ENCODE data around the gene ADCY1. TPM values are rescaled to one million over a fixed set of nuclear protein-coding genes. Genes with fewer than 3 reads are reported as not detected.

Gene ADCY1
- total RNA-seq, 4 donors from 2014 or later, result 0.34 to 1.9 (median 0.37) TPM

GRCh38 chr7:45595809-45596664, 21.9 kb downstream of the ADCY1 start:
- no peaks in the 10 kb centered on the region for H3K27me3 ChIP-seq
- intact Hi-C loops (cut with DNase I), result no loop called here
- no peak for TF ChIP-seq POLR2A (IDR thresholded peaks at IDR 0.05)
- TF ChIP-seq, protein P1, sequence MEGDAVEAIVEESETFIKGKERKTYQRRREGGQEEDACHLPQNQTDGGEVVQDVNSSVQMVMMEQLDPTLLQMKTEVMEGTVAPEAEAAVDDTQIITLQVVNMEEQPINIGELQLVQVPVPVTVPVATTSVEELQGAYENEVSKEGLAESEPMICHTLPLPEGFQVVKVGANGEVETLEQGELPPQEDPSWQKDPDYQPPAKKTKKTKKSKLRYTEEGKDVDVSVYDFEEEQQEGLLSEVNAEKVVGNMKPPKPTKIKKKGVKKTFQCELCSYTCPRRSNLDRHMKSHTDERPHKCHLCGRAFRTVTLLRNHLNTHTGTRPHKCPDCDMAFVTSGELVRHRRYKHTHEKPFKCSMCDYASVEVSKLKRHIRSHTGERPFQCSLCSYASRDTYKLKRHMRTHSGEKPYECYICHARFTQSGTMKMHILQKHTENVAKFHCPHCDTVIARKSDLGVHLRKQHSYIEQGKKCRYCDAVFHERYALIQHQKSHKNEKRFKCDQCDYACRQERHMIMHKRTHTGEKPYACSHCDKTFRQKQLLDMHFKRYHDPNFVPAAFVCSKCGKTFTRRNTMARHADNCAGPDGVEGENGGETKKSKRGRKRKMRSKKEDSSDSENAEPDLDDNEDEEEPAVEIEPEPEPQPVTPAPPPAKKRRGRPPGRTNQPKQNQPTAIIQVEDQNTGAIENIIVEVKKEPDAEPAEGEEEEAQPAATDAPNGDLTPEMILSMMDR (IDR thresholded peaks at IDR 0.05), result no peak
- H3K36me3 ChIP-seq, result no peaks in the 10 kb centered on the region
- DNase-seq, result no peak
- H3K4me1 ChIP-seq, result no peaks in the 10 kb centered on the region
- no peak overlapping the region for H3K27ac ChIP-seq
- H3K4me3 ChIP-seq, result no peak overlapping the region
- WGBS, 2 donors, result 81 to 91% methylated on average over 8 of the region's 9 CpGs
- H3K9me3 ChIP-seq, result no peaks in the 10 kb centered on the region

- Histone ChIP-seq H3K4me3 (no peak overlapping the region), H3K27ac (no peak overlapping the region), H3K27me3 (no peaks in the 10 kb centered on the region), H3K4me1 (no peaks in the 10 kb centered on the region), H3K36me3 (no peaks in the 10 kb centered on the region), H3K9me3 (no peaks in the 10 kb centered on the region)
- WGBS, 2 donors, result 80 to 87% methylated on average over 7 of the region's 7 CpGs
- TF ChIP-seq, protein P1 (IDR thresholded peaks at IDR 0.05), result no peak
- no peak for TF ChIP-seq POLR2A (IDR thresholded peaks at IDR 0.05)
- no peak for DNase-seq
- intact Hi-C loops (cut with DNase I), result no loop called here
Observed at GRCh38 chr7:45596665-45597095, 22.5 kb downstream of the ADCY1 start.

DNA sequence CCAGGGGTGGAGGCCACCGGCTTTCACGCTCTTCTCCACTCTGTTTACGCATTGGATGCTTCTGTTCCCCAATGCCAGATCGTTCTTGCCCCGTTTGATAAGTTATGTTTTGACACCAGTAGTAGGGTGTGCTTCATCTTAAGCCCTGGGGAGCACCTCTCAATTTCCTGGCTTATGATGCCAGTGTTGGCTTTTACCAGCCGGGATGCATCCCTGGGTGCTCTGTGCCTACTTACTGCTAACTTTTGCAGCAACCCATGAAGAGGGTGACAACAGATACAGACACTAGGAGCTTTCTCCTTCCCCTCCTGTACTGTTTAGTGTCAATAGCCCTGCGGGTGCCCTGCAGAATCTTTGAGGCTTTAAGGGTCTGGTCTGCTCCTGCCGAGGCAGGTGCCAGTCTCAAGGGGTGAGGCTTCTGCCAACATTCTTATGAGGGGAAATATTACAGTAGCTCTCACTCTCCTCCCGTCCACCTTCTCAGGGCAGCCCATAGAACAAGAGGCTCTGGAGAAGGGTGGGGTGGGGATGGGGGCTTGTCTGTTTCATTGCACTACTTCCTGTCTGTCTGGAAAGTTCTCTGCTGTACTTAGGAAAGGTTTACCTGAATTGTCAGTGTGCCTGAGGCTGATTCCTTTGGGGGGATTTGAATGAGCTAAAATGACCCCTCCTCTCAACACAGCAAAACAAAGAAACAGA, 23.3 kb downstream of the ADCY1 start:
- intact Hi-C loops (cut with DNase I), result no loop called here
- Histone ChIP-seq H3K4me3 (no peak overlapping the region), H3K4me1 (no peaks in the 10 kb centered on the region), H3K27me3 (no peaks in the 10 kb centered on the region), H3K27ac (no peak overlapping the region), H3K9me3 (no peaks in the 10 kb centered on the region), H3K36me3 (no peaks in the 10 kb centered on the region)
- TF ChIP-seq, protein P1 (IDR thresholded peaks at IDR 0.05), result no peak
- TF ChIP-seq POLR2A (IDR thresholded peaks at IDR 0.05), result no peak
- no peak for DNase-seq
- WGBS, 2 donors, result 72 to 73% methylated on average over 5 to 6 of the region's 9 CpGs

DNA sequence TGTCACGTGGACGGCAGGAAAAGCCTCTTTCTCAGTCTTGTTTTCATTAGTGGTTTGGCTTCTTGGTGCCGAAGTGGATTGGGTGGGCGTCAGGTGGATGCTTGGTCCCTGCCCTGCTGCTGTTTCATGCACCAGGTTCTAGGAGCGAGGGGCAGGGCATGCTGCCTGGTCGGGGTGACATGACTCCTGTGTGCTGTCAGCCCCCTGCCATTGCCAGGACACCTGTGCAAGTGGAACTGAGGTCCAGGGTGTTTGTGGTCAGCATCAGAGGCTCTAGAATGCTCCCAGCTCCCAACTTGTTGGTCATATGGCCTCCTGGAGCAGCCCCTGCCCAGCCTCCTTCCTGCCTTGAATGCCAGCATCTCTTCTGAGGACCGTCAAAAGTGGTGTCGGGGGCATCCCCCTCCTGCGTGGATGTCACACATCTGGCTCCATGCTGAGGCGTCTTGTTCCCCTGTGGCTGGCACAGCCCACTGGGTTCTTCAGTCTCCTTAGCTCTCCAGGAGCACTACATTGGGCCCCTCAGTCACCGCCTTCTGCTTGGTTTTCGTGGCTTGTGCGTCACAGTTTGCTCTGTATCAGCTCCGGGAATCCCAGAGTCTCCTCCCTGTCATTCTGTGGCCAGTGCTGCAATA, 24.8 kb downstream of the ADCY1 start:
- no peak for DNase-seq
- no peaks in the 10 kb centered on the region for H3K36me3 ChIP-seq
- no peak overlapping the region for H3K4me3 ChIP-seq
- no peaks in the 10 kb centered on the region for H3K4me1 ChIP-seq
- H3K9me3 ChIP-seq, result no peaks in the 10 kb centered on the region
- no peak overlapping the region for H3K27ac ChIP-seq
- 78% methylated on average over 12 to 13 of the region's 14 CpGs for WGBS, 2 donors
- no peaks in the 10 kb centered on the region for H3K27me3 ChIP-seq
- TF ChIP-seq POLR2A (IDR thresholded peaks at IDR 0.05), result no peak
- TF ChIP-seq, protein P1 (IDR thresholded peaks at IDR 0.05), result no peak
- intact Hi-C loops (cut with DNase I), result no loop called here

Measured in esophagus squamous epithelium (tissue), 5 donors.